ENCODE results near the gene ERO1A. TPM values are rescaled to one million over a fixed set of nuclear protein-coding genes. Genes with fewer than 3 reads are reported as not detected.

The ERO1A gene
- total and polyA plus RNA-seq, 2 donors (not counting 1 experiment from before 2014, with no cell fraction given): 12.2 to 29.7 TPM

DNA sequence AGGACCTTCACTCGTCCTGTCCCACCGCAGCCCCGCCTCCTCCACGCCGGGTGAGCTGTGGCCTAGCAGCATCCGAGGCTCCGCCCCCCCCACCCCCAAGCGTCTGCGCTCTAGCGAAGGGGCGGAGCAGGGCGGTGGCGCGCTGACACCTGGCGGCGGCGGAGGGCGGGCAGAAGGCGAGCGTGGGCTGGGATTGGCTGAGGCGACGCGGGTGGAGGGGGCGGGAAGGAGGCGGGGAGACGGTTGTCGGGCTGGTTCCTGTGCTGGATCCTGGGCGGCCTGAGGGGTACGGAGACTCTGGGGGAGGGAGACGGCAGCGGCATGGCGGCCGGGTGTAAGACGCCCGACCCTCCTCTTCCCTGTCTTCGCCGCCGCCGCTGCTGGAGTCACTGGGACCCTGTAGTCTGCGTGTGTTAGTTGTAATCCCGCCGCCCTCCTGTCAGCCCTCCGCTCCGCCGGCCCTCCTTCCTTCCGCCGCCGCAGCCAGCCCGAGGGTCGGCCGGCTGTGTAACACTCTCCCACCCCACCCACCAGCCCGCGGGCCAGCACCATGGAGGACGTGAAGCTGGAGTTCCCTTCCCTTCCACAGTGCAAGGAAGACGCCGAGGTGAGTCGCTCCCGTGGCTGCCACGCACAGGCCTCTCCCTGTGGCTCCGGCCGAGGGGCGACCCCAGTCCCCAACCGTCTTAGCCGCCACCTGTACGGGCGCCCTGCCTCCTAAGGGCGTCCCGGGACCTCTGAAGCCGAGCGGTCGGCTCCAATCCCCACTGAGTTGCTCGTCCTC is 34.8 kb upstream of the ERO1A start, which contains the start of gene STYX:
STYX (plus strand) TSS at position 242 of the 784 bp plus-strand sequence; CDS start at position 551, 309 bp downstream.
- ChIA-PET POLR2A (interaction anchor here (0.9 to 1.4 kb wide), 4 partner anchors 12 to 61 kb away, joined by 3 to 7 read pairs (median 3); no protein-coding TSS in a partner anchor), CTCF (interaction anchor here (1.5 to 2.2 kb wide), 2 partner anchors 12 to 13 kb away, joined by 5 to 17 read pairs; no protein-coding TSS in a partner anchor)
- Mint-ChIP-seq H3K4me1 (peaks cover 41% of the 10 kb centered on the region), H3K4me3 (peak within 1 kb of the TSS; percentile 93), H3K27ac (peak within 1 kb of the TSS; percentile 93), H3K9me3 (ENCODE audit: insufficient read depth) (no peaks in the 10 kb centered on the region), H3K27me3 (no peaks in the 10 kb centered on the region)
- Histone ChIP-seq H3K4me2 (replicated peaks; ENCODE audit: low read depth, low read length, poor library complexity, severe bottlenecking) (peak within 1 kb of the TSS; percentile 85), H3K27me3 (replicated peaks in 1 of 4; ENCODE audit: control extremely low read depth in 1 of 4, control insufficient read depth in 3 of 4, insufficient read depth in 4 of 4, low read length in 3 of 4) (no peaks in the 10 kb centered on the region), H3K4me1 (ENCODE audit: control insufficient read depth in 2 of 2, insufficient read depth in 2 of 2, low read length in 2 of 2) (peaks cover 14 to 16% of the 10 kb centered on the region in 2 donors), H4K20me1 (ENCODE audit: control insufficient read depth, insufficient read depth, low read length, poor library complexity, severe bottlenecking) (no peaks in the 10 kb centered on the region), H3K4me3 (ENCODE audit: control extremely low read depth in 1 of 5, extremely low read depth in 1 of 5, insufficient read depth in 1 of 5, low read depth in 2 of 5, low read length in 4 of 5) (peak within 1 kb of the TSS; percentile 75 to 99 (median 84)), H2AFZ (ENCODE audit: insufficient read depth, low read depth, low read length, poor library complexity, severe bottlenecking) (peak within 1 kb of the TSS; percentile 98), H3K36me3 (replicated peaks in 1 of 2; ENCODE audit: control extremely low read depth in 1 of 2, control insufficient read depth in 1 of 2, extremely low read depth in 1 of 2, insufficient read depth in 2 of 2, low read length in 1 of 2) (peaks cover 3 to 27% of the 10 kb centered on the region in 2 experiments), H3K79me2 (ENCODE audit: control insufficient read depth, insufficient read depth, low read length) (peaks cover 70% of the 10 kb centered on the region), H3K9ac (ENCODE audit: low read length) (peak within 1 kb of the TSS; percentile 86), H3K9me3 (ENCODE audit: control extremely low read depth in 1 of 3, control insufficient read depth in 2 of 3, insufficient read depth in 1 of 3, low read length in 2 of 3) (no peaks in the 10 kb centered on the region), H3K27ac (ENCODE audit: low read length in 2 of 2) (peak within 1 kb of the TSS; percentile 73 to 87)
- DNase-seq (peak; percentile 98), ATAC-seq (ENCODE audit: low read depth) (peak; percentile 96)
- intact Hi-C loops (cut with micrococcal nuclease): loop anchor here (1.0 to 5.0 kb wide), 8 partner anchors 12 to 1635 kb away; partner anchors contain the start of genes ERO1A, GNPNAT1, GPR137C and PSMC6
- WGBS (ENCODE audit: insufficient coverage): under 1% methylated on average over 56 of the region's 72 CpGs
- no peak for TF ChIP-seq EZH2 (IDR thresholded peaks at IDR 0.05; ENCODE audit: borderline replicate concordance, insufficient read depth, low read depth, low read length, poor library complexity, severe bottlenecking)
- TF ChIP-seq, protein P1, sequence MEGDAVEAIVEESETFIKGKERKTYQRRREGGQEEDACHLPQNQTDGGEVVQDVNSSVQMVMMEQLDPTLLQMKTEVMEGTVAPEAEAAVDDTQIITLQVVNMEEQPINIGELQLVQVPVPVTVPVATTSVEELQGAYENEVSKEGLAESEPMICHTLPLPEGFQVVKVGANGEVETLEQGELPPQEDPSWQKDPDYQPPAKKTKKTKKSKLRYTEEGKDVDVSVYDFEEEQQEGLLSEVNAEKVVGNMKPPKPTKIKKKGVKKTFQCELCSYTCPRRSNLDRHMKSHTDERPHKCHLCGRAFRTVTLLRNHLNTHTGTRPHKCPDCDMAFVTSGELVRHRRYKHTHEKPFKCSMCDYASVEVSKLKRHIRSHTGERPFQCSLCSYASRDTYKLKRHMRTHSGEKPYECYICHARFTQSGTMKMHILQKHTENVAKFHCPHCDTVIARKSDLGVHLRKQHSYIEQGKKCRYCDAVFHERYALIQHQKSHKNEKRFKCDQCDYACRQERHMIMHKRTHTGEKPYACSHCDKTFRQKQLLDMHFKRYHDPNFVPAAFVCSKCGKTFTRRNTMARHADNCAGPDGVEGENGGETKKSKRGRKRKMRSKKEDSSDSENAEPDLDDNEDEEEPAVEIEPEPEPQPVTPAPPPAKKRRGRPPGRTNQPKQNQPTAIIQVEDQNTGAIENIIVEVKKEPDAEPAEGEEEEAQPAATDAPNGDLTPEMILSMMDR (IDR thresholded peaks at IDR 0.05): no peak

All from B cell (primary cell).